PC-3 (cell line): ENCODE results near the gene RPL37A.

Experiments used
- CTCF ChIP-seq: fragments of 300-600 bp; sonication (generic); conservative IDR thresholded peaks from 2 replicates; pipeline ENCODE4 v1.5.1; 2017; ENCODE audit warnings: antibody characterized with exemption, low read depth, mild to moderate bottlenecking, low read length
- EZH2 ChIP-seq: fragments of 300-600 bp; sonication (generic); IDR thresholded peaks from one replicate; pipeline ENCODE4 v1.6.1; 2017; ENCODE audit warnings: antibody characterized with exemption, mild to moderate bottlenecking, low read length; ENCODE audit not compliant: unreplicated experiment

DNA sequence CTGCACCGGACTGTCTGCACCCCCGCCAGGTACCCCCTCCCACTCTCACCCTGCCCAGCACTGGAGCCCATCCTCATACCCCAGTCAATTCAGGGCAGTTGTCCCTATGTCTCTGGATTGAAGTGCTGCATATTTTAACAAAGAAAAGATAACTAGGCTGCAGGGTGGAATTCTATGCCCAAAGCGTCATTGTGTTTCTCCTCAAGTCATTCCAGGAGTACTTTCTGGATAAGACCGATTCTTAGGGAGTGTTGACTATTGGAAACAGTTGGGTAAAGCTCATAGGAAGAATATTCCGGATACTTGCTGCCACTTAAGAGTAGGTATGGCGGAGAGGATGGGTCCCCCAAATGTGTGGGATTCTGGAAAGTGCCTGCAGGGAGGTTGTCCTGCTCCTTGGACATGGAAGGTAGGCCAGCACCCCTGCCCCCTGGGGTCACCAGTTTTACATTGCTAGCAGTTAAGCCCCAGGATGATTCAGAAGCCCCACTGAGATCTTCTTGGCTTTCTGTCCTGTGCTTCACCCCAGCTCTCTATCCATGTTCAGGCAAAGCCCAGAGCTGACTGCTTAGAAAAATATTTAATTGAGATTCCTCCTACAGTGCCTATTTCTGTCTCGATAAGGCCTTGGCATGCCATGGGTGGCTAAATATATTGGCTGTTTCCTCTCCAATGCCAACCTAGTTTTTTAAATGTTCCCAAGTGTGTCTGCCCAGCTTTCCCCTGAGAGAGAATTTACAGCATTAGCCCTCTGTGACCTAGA, 48.2 kb downstream of the RPL37A start:
- no peak for TF ChIP-seq CTCF
- TF ChIP-seq EZH2: no peak
